ENCODE data around the gene ZNF732. TPM values are rescaled to one million over a fixed set of nuclear protein-coding genes. Genes with fewer than 3 reads are reported as not detected.

ZNF732 gene
- total and polyA plus RNA-seq, 4 donors: 0.89 TPM; not detected in 3

GRCh38 chr4:236028-236427 is 69.2 kb downstream of the ZNF732 start:
- Histone ChIP-seq H3K9me3 (ENCODE audit: control insufficient read depth in 4 of 4, low read length in 3 of 4) (peaks cover 0 to 5% (median 0%) of the 10 kb centered on the region in 4 donors), H3K4me1 (ENCODE audit: control insufficient read depth in 4 of 4, insufficient read depth in 4 of 4, low read length in 3 of 4) (no peaks in the 10 kb centered on the region), H3K9ac (ENCODE audit: low read depth in 1 of 2, low read length in 2 of 2) (no peak overlapping the region), H3K4me3 (ENCODE audit: low read depth in 1 of 3, low read length in 3 of 3) (no peak overlapping the region), H3K27ac (ENCODE audit: low read depth in 1 of 2, low read length in 2 of 2) (no peak overlapping the region), H3K27me3 (ENCODE audit: control insufficient read depth in 4 of 4, insufficient read depth in 4 of 4, low read length in 3 of 4) (no peaks in the 10 kb centered on the region), H3K36me3 (ENCODE audit: control insufficient read depth in 4 of 4, insufficient read depth in 3 of 4, low read depth in 1 of 4, low read length in 3 of 4) (no peaks in the 10 kb centered on the region)
- TF ChIP-seq MAX (IDR thresholded peaks at IDR 0.05) (no peak), EGR1 (IDR thresholded peaks at IDR 0.05; ENCODE audit: low read depth in 2 of 2) (no peak), YY1 (IDR thresholded peaks at IDR 0.05) (no peak)
- DNase-seq (ENCODE audit: low spot score): no peak
- WGBS: 92% methylated on average over 2 of the region's 2 CpGs

DNA sequence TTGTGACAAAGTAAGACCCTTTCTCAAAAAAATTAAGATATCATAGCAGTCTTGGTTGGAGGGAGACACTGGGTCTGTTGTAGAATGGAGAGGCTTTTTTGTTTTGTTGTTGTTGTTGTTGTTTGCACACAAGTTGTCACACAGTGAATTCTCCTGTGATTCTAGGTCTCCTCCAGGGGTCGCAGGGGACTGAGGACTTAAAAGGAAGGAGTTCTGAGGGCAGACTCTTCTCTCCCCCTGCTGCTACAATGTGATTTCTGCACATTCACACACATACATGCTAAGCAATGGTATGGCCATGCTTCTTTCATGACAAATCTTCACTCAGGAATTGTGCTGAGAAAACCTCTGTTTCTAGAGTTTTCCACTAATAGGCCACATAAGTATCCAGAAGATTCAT is 71.1 kb downstream of the ZNF732 start:
- 75% methylated on average over 1 of the region's 1 CpG for WGBS
- Histone ChIP-seq H3K9me3 (ENCODE audit: control insufficient read depth in 4 of 4, low read length in 3 of 4) (peaks cover 0 to 5% (median 4%) of the 10 kb centered on the region in 4 donors), H3K36me3 (ENCODE audit: control insufficient read depth in 4 of 4, insufficient read depth in 3 of 4, low read depth in 1 of 4, low read length in 3 of 4) (no peaks in the 10 kb centered on the region), H3K27me3 (ENCODE audit: control insufficient read depth in 4 of 4, insufficient read depth in 4 of 4, low read length in 3 of 4) (no peaks in the 10 kb centered on the region), H3K4me3 (ENCODE audit: low read depth in 1 of 3, low read length in 3 of 3) (no peak overlapping the region), H3K4me1 (ENCODE audit: control insufficient read depth in 4 of 4, insufficient read depth in 4 of 4, low read length in 3 of 4) (no peaks in the 10 kb centered on the region), H3K9ac (ENCODE audit: low read depth in 1 of 2, low read length in 2 of 2) (no peak overlapping the region), H3K27ac (ENCODE audit: low read depth in 1 of 2, low read length in 2 of 2) (no peak overlapping the region)
- no peak for DNase-seq (ENCODE audit: low spot score)
- no peak for TF ChIP-seq GABPA (IDR thresholded peaks at IDR 0.05 in 1 of 2, conservative IDR thresholded peaks at IDR 0.05 in 1 of 2)
- TF ChIP-seq HNF4G (IDR thresholded peaks at IDR 0.05): no peak
- TF ChIP-seq, protein P1, sequence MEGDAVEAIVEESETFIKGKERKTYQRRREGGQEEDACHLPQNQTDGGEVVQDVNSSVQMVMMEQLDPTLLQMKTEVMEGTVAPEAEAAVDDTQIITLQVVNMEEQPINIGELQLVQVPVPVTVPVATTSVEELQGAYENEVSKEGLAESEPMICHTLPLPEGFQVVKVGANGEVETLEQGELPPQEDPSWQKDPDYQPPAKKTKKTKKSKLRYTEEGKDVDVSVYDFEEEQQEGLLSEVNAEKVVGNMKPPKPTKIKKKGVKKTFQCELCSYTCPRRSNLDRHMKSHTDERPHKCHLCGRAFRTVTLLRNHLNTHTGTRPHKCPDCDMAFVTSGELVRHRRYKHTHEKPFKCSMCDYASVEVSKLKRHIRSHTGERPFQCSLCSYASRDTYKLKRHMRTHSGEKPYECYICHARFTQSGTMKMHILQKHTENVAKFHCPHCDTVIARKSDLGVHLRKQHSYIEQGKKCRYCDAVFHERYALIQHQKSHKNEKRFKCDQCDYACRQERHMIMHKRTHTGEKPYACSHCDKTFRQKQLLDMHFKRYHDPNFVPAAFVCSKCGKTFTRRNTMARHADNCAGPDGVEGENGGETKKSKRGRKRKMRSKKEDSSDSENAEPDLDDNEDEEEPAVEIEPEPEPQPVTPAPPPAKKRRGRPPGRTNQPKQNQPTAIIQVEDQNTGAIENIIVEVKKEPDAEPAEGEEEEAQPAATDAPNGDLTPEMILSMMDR (IDR thresholded peaks at IDR 0.05; ENCODE audit: low read depth, low read length, missing input control): no peak
- TF ChIP-seq FOXA2 (IDR thresholded peaks at IDR 0.05): no peak
- no peak for TF ChIP-seq TAF1 (conservative IDR thresholded peaks at IDR 0.05)
- TF ChIP-seq REST (IDR thresholded peaks at IDR 0.05): no peak
- no peak for TF ChIP-seq SP1 (IDR thresholded peaks at IDR 0.05)
- no peak for TF ChIP-seq ZBTB33 (IDR thresholded peaks at IDR 0.05)

Measured in liver (tissue), 9 donors.